Activated naive CD4-positive, alpha-beta T cell treated with anti-CD3 and anti-CD28 coated beads, Interleukin-2, amount 10 ng/mL, durations not matched to agents 7 days and 5 days (primary cell): Measurements from ENCODE around the gene AGTR1.

Experiments
- CTCF ChIA-PET: fragments of 350-600 bp; sonication (Branson Sonifier 250); formaldehyde crosslinking; loops from one replicate; lab custom pipeline; 2021; ENCODE audit warnings: antibody characterized with exemption; lab: Charles Lee
- DNase-seq: peaks from one replicate; pipeline ENCODE4 v3.0.0-alpha.2; 2020
- H3K27ac Mint-ChIP-seq: one replicate; pipeline ENCODE4 v1.8.0; 2021; ENCODE audit warnings: mild to moderate bottlenecking, moderate library complexity, mixed read lengths
- H3K27me3 Mint-ChIP-seq: one replicate; pipeline ENCODE4 v1.8.0; 2021; ENCODE audit warnings: mild to moderate bottlenecking, mixed read lengths
- H3K36me3 Mint-ChIP-seq: one replicate; pipeline ENCODE4 v1.8.0; 2021; ENCODE audit warnings: mixed read lengths
- H3K4me1 Mint-ChIP-seq: one replicate; pipeline ENCODE4 v1.8.0; 2021; ENCODE audit warnings: mixed read lengths
- H3K4me3 Mint-ChIP-seq: one replicate; pipeline ENCODE4 v1.8.0; 2021; ENCODE audit warnings: mild to moderate bottlenecking, moderate library complexity, mixed read lengths
- H3K9me3 Mint-ChIP-seq: one replicate; pipeline ENCODE4 v1.8.0; 2021; ENCODE audit warnings: mixed read lengths

The AGTR1 gene

DNA sequence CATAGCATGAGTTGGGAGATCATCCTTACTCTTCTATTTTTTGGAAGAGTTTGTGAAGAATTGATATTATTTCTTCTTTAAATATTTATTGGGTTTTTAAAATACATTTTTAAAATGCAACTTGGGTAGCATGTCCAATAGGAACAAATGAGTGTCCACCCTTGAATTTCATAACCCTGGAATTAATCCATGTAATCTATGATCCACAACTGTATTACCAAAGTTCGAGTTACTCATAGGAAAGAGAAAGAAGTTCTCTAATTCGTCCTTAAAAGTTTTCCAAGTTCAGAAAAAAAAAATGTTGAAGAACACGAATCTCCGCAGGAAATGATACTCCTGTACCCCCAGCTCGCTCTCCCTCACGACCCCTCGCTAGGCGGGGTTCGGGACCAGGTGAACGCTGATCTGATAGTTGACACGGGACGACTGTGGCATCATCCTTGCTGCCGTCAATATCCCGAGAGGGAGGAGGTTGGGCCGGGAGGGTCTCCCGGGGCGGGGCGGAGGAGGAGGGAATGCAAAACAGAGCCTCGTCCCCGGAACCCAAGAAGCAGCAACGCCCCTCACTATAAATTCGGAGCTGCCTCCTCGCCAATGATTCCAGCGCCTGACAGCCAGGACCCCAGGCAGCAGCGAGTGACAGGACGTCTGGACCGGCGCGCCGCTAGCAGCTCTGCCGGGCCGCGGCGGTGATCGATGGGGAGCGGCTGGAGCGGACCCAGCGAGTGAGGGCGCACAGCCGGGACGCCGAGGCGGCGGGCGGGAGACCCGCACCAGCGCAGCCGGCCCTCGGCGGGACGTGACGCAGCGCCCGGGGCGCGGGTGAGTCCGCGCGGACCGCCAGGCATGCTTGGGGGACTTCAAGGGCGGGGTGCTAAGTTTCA lies at the start of gene AGTR1:
Gene AGTR1 (plus strand): TSS at position 598 of the 884 bp plus-strand sequence. CDS start 43,133 bp downstream, outside the sequence.
- Mint-ChIP-seq H3K27me3 (peaks cover 15% of the 10 kb centered on the region), H3K36me3 (no peaks in the 10 kb centered on the region), H3K4me3 (no peak within 1 kb of the TSS), H3K9me3 (peaks cover 2% of the 10 kb centered on the region), H3K27ac (no peak within 1 kb of the TSS), H3K4me1 (no peaks in the 10 kb centered on the region)
- DNase-seq: no peak
- CTCF ChIA-PET: no interaction called here

DNA sequence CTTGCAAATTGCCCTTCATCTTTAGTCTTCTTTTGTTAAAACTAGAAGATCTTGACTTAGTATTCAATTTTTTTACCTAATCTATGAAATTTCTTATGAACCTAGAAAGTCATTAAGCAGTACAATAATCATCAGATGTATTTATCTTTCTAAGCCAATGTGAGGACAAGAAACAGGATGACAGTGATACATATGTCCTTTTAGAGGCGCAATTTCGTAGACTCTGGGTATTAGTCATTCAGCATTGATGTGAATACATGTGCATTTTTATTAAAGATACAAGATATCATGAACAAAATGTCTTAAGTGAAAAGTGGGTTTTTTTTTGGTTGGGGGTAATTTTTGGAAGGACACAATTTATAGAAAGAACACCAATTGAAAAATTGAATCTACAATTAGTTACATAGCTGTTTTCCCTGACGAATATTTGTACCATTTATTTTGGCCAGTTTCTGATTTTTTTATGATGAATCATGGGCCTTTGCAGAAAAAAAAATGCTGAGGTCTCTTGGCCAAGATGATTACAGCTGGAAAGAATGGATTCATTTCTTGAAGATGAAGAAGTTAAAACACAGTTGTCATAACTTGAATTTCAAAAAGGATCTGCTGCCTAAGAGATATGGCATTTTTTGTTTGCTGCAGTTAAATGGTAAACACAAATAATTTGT lies 48.9 kb upstream of the AGTR1 start:
- H3K27ac Mint-ChIP-seq: no peak overlapping the region
- H3K36me3 Mint-ChIP-seq: no peaks in the 10 kb centered on the region
- no peaks in the 10 kb centered on the region for H3K4me1 Mint-ChIP-seq
- H3K27me3 Mint-ChIP-seq: no peaks in the 10 kb centered on the region
- peaks cover 2% of the 10 kb centered on the region for H3K9me3 Mint-ChIP-seq
- CTCF ChIA-PET: no interaction called here
- H3K4me3 Mint-ChIP-seq: no peak overlapping the region
- no peak for DNase-seq

DNA sequence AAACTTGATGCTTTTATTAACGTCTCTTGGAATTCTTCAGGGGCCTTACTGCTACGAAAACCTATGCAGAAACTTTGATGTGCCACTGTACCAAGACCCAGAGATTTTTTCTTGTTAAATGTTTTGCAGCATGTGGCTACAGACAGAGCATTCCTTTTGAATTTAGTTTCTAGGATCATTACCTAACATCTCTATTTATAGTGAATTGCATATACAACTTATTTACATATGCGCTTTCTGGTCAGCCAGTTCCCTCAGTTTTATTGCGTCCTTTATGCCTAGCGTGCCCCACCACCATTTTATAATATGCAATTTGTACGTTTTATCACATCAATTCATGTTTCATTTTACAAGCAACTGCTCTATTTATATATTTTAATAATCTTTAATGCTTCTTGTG lies 46.2 kb upstream of the AGTR1 start:
- no peak overlapping the region for H3K4me3 Mint-ChIP-seq
- no peaks in the 10 kb centered on the region for H3K4me1 Mint-ChIP-seq
- CTCF ChIA-PET: no interaction called here
- no peaks in the 10 kb centered on the region for H3K9me3 Mint-ChIP-seq
- DNase-seq: no peak
- H3K27ac Mint-ChIP-seq: no peak overlapping the region
- no peaks in the 10 kb centered on the region for H3K27me3 Mint-ChIP-seq
- no peaks in the 10 kb centered on the region for H3K36me3 Mint-ChIP-seq

DNA sequence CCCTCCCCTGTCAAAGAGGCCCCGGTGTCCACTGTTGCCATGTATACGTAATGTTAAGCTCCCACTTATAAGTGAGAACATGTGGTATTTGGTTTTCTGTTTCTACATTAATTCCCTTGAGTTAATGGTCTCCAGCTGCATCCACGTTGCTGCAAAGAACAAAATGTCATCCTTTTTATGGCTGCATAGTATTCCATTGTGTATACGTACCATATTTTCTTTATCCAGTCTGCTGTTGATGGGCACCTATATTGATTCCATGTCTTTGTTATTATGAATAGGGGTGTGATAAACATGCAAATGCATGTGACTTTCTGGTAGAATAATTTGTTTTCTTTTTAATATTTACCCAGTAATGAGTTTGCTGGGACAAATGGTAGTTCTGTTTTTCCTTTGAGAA lies 43.3 kb upstream of the AGTR1 start:
- Mint-ChIP-seq H3K27me3 (no peaks in the 10 kb centered on the region), H3K27ac (no peak overlapping the region), H3K36me3 (no peaks in the 10 kb centered on the region), H3K4me1 (no peaks in the 10 kb centered on the region), H3K9me3 (no peaks in the 10 kb centered on the region), H3K4me3 (no peak overlapping the region)
- CTCF ChIA-PET: no interaction called here
- DNase-seq: no peak

DNA sequence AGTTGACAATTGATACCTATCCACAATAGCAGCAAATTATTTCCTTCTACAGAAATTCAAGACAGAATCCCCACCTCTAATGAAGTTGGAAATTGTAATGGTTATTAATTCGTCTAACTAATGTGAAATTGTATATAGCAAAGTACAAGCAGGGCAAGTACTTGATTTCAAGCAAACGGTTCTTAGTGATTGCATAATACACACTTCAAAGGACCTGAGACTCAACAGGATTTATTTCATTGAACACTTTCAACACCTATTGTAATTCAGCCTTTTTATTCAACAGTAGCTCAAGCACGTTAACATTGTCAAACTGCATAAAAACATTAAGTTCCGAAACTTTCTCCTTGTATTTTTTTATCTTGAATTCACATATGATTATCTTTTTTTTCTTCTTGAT lies 40.2 kb upstream of the AGTR1 start:
- Mint-ChIP-seq H3K36me3 (no peaks in the 10 kb centered on the region), H3K27me3 (no peaks in the 10 kb centered on the region), H3K4me3 (no peak overlapping the region), H3K9me3 (no peaks in the 10 kb centered on the region), H3K27ac (no peak overlapping the region), H3K4me1 (no peaks in the 10 kb centered on the region)
- DNase-seq: no peak
- CTCF ChIA-PET: no interaction called here

DNA sequence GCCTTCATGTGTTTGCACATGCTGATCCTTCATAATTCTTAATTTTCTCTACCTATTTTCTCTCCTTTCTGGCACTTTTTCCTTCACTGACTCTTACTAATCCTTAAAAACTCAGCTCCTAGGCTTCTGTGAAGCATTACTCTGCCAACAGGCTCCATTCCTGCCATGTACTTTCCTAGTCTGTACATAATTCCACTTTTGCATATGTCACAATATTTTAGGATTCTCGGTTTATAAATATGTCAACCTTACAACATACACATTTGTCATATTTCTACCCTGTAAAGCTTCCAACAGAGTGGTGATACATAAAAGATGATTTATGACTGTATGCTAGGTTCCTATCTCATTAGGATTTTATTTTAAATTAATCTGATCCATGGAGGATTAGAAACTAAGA lies 38.2 kb upstream of the AGTR1 start:
- H3K27ac Mint-ChIP-seq: no peak overlapping the region
- no peaks in the 10 kb centered on the region for H3K27me3 Mint-ChIP-seq
- DNase-seq: no peak
- no peaks in the 10 kb centered on the region for H3K4me1 Mint-ChIP-seq
- no peaks in the 10 kb centered on the region for H3K36me3 Mint-ChIP-seq
- H3K4me3 Mint-ChIP-seq: no peak overlapping the region
- CTCF ChIA-PET: no interaction called here
- no peaks in the 10 kb centered on the region for H3K9me3 Mint-ChIP-seq

DNA sequence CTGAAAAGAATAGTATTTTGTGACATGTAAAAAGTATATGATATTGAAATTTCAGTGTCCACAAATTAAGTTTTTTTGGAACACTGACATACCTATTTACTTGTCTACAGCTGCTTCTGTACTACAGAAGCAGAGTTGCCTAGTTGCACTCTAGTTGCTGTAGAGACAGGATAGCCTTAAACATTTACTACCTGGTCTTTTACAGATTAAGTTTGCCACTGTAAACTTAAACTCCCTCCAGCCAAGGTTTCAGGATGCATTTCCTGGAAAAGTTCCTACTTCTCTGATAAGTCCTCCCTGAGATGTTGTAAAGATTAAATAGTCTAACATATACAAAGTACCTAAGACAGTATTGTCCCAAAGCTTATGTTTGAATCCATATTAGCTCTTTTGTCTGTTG lies 17.4 kb upstream of the AGTR1 start:
- H3K4me1 Mint-ChIP-seq: no peaks in the 10 kb centered on the region
- H3K4me3 Mint-ChIP-seq: no peak overlapping the region
- no peaks in the 10 kb centered on the region for H3K27me3 Mint-ChIP-seq
- no peak for DNase-seq
- CTCF ChIA-PET: no interaction called here
- H3K27ac Mint-ChIP-seq: no peak overlapping the region
- no peaks in the 10 kb centered on the region for H3K36me3 Mint-ChIP-seq
- H3K9me3 Mint-ChIP-seq: no peaks in the 10 kb centered on the region

DNA sequence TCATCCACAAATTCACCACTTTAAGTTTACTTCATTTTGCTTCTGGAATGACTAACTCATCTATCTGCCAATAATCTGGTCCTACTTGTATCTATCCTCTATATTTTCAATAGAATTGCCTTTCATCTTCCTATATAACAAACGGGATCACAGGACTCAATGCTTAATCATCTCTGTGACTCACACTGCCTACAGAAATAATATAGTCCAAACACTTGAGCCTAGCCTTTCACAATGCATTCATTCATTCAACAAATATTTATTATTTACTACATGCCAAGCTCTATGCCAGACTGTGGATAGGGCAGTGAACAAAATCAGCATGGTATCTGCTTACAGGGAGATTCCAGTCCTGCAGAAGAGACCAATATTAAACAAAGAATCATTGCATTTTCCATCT lies 16.6 kb upstream of the AGTR1 start:
- no peaks in the 10 kb centered on the region for H3K36me3 Mint-ChIP-seq
- H3K27ac Mint-ChIP-seq: no peak overlapping the region

DNA sequence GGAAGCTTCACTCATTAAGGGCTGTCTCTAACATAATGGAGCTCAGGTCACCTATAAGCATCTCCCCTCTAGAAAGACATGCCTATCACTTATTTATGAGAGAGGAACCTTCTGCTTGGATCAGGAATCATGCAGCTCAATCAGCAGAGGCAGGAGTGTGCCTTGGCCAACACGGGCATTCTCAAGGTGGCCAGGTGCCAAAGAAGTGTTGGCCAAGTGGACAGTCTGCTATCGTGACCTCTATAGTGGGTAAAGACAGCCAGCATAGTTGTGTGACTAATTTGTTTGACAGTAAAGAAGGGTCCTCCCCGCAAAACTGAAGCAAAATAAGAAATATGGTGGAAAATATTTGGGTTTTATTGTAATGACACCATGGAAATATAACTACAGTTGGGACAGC lies 14.7 kb upstream of the AGTR1 start:
- Mint-ChIP-seq H3K4me1 (no peaks in the 10 kb centered on the region), H3K36me3 (no peaks in the 10 kb centered on the region), H3K27ac (no peak overlapping the region), H3K4me3 (no peak overlapping the region), H3K27me3 (no peaks in the 10 kb centered on the region), H3K9me3 (no peaks in the 10 kb centered on the region)
- DNase-seq: no peak
- CTCF ChIA-PET: no interaction called here

More for the DNA sequence above, 16.6 kb upstream of the AGTR1 start:
- no peak for DNase-seq
- Mint-ChIP-seq H3K4me1 (no peaks in the 10 kb centered on the region), H3K27me3 (no peaks in the 10 kb centered on the region), H3K9me3 (no peaks in the 10 kb centered on the region), H3K4me3 (no peak overlapping the region)
- CTCF ChIA-PET: no interaction called here

DNA sequence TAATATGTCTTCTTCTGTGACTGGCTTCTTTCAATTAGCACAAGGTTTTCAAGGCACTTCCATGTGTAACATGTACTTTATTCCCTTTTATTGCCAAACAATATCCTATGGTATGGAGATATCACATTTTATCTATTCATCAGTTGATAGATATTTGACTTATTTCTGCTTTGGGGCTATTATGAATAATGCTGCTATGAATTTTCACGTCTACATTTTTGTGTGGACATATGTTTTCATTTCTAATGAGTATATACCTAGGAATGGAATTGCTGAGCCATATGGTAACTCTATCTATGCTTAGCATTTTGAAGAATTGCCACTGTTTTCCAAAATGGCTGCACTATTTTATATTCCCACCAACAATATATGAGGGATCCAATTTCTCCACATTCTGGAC lies 3.6 kb upstream of the AGTR1 start:
- CTCF ChIA-PET: no interaction called here
- no peak overlapping the region for H3K27ac Mint-ChIP-seq

DNA sequence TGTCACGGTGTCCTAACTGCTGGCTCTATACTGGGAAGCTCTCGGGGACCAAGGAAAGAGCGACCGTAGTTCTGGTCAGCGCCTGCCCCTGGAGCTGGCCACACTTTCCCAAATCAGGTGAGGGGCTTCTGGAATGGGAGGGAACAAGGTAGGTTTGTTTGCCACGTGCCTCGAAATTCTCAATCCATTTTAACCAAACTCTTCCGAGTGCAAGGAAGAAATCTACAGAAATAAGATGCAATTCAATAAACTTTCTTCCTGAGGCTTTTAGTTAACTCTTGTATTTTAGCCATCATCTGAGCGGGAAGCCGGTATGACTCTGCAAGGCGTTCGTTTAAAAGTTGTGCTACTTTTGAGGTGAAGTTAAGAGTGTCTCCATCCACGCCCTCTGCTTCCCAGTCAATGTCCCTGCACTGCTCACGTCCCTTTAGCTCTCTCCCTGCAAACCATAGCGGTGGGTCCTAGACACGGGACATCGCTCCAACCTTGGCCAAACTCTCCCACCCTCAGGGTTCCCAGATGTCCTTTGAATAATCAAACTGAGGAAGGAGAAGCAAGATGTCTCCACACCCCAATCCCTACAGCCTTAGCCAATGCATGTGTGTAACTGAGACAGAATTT lies 597 bp downstream of the AGTR1 start:
- Mint-ChIP-seq H3K9me3 (no peaks in the 10 kb centered on the region), H3K27ac (no peak overlapping the region), H3K27me3 (peaks cover 15% of the 10 kb centered on the region), H3K4me1 (no peaks in the 10 kb centered on the region), H3K36me3 (no peaks in the 10 kb centered on the region), H3K4me3 (no peak overlapping the region)
- CTCF ChIA-PET: no interaction called here
- DNase-seq: no peak

More for the DNA sequence above, 3.6 kb upstream of the AGTR1 start:
- H3K27me3 Mint-ChIP-seq: peaks cover 15% of the 10 kb centered on the region
- no peaks in the 10 kb centered on the region for H3K4me1 Mint-ChIP-seq
- no peak for DNase-seq
- H3K36me3 Mint-ChIP-seq: no peaks in the 10 kb centered on the region
- H3K4me3 Mint-ChIP-seq: no peak overlapping the region
- peaks cover 3% of the 10 kb centered on the region for H3K9me3 Mint-ChIP-seq

DNA sequence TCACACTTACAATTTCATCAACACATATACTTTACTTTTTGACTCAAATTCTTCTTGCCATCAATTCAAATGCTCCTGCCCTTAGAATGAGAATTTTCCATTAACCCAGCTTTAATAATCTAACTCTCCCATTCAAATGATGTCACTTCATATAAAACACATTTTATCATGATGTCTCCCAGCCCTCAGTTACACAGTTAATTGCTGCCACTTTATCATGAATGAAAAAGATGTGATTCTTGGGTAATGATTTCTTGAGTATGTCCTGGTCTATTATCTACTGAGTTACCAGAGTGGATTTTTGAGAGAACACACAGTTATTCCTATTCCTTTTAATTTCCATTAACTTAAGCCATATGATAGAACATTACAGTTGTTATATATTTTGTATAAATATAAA lies 7.6 kb downstream of the AGTR1 start:
- Mint-ChIP-seq H3K4me1 (no peaks in the 10 kb centered on the region), H3K27me3 (no peaks in the 10 kb centered on the region), H3K36me3 (no peaks in the 10 kb centered on the region), H3K27ac (no peak overlapping the region), H3K9me3 (no peaks in the 10 kb centered on the region), H3K4me3 (no peak overlapping the region)
- CTCF ChIA-PET: no interaction called here
- DNase-seq: no peak

DNA sequence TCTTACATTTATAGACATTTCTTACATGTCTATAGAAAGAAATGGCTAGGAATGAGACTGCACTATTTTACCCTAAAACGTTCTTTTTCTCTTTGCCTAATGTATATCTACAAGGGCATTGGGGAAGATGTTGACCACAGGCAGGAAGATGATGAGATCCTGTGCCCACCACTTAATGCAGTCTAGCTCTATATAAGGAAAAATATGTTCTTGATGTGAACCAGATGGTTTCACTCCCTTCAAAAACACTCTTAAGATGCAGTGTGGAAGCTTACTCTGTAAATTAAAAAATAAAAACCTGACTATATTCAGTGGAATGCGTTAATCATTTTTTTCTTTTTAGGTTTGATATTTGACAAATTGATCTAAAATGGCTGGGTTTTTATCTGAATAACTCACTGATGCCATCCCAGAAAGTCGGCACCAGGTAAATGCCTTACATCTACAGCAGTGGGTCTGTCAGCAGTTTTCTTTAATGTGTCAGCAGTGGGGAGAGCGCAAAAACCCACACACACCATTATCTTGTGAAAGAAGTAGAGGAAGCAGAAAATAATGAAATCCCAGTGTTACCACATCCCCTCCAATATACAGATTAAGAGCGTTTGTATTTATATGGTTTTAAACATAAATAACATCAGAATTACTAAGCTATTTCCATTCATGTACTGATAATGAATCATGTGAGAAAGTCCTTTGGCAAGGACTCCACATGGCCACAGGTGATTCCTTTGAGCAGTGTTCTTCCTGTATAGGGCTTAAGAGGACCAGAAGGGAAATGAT lies 10.1 kb downstream of the AGTR1 start:
- Mint-ChIP-seq H3K27me3 (no peaks in the 10 kb centered on the region), H3K36me3 (no peaks in the 10 kb centered on the region), H3K9me3 (no peaks in the 10 kb centered on the region), H3K4me3 (no peak overlapping the region), H3K27ac (no peak overlapping the region), H3K4me1 (no peaks in the 10 kb centered on the region)
- DNase-seq: no peak
- CTCF ChIA-PET: no interaction called here

DNA sequence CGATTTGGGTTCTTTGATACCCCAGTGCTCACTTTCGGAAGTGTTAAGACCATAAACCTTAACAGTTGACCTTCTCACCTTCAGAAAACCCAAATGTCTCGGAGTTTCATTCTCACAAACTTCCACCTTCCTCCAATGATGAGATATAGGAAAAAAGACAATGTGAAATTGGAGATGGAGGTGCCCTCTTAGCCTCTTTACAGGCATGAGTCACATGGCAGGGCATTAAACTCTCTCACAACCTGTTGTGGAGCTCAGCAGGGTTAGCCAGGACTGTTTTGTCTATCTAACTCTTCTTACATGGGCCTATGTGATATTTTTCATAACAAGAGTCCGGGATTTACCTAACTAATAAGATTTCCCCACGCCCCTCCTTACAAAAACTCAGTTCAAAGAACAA lies 10.7 kb downstream of the AGTR1 start:
- no peak overlapping the region for H3K27ac Mint-ChIP-seq
- CTCF ChIA-PET: no interaction called here
- H3K36me3 Mint-ChIP-seq: no peaks in the 10 kb centered on the region
- H3K9me3 Mint-ChIP-seq: no peaks in the 10 kb centered on the region
- no peaks in the 10 kb centered on the region for H3K4me1 Mint-ChIP-seq
- H3K4me3 Mint-ChIP-seq: no peak overlapping the region
- DNase-seq: no peak
- H3K27me3 Mint-ChIP-seq: no peaks in the 10 kb centered on the region
